ENCODE results near the gene CRB2.
"Not testable (repeated sequence)": the region's sequence is repeated elsewhere in the genome, so short reads cannot be mapped to it uniquely, and the experiment has no call there.

Gene CRB2

GRCh38 chr9:123331346-123332060 is 24.5 kb upstream of the CRB2 start:
- Histone ChIP-seq H3K4me3 (ENCODE audit: low read depth, low read length) (no peak overlapping the region), H3K9me3 (ENCODE audit: severe bottlenecking) (no peaks in the 10 kb centered on the region), H3K27me3 (ENCODE audit: insufficient read depth, low read depth, severe bottlenecking) (no peaks in the 10 kb centered on the region), H3K36me3 (no peaks in the 10 kb centered on the region), H3K27ac (no peak overlapping the region)
- TF ChIP-seq CTCF (IDR thresholded peaks at IDR 0.05; ENCODE audit: low read depth, low read length): no peak
- DNase-seq: no peak

DNA sequence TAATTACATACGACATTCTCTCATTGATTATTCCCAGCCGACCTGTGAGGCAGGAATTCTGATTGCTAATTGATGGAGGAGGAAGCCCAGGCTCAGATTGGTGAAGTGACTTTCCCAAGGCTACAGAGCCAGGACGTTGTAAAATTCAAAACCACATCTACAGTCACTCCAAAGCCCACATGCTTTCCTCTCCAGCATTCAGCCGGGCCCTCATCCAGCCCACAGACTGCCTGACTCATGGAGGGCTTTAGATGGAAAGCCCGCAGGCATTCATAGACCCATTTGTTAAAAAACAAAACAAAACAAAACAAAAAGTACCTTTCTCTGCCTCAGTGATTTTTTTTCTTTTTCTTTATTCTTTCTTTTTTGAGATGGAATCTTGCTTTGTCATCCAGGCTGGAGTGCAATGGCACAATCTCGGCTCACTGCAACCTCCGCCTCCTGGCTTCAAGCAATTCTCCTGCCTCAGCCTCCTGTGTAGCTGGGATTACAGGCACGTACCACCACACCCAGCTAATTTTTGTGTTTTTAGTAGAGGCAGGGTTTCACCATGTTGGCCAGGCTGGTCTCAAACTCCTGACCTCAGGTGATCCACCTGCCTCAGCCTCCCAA is 22.8 kb upstream of the CRB2 start:
- H3K27me3 ChIP-seq (ENCODE audit: insufficient read depth, low read depth, severe bottlenecking); H3K36me3 ChIP-seq; H3K9me3 ChIP-seq (ENCODE audit: severe bottlenecking); DNase-seq; H3K4me3 ChIP-seq (ENCODE audit: low read depth, low read length); H3K27ac ChIP-seq: not testable (repeated sequence)

DNA sequence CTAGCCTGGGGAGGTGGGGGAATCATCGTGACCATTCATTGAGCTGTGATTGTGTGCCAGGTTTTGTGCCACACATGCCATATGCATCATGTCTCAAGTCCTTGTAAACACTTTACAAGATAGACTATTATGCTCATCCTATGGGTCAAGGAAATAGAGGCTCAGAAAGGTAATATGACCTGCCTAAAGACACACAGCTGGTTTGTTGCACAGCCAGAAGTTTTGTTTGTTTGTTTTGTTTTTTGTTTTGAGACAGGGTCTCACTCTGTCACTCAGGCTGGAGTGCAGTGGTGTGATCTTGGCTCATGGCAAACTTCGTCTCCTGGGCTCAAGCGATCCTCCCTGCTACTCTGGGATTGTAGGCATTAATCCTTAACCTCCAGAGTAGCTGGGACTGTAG is 21.4 kb upstream of the CRB2 start:
- no peak for TF ChIP-seq CTCF (IDR thresholded peaks at IDR 0.05; ENCODE audit: low read depth, low read length)
- H3K27me3 ChIP-seq (ENCODE audit: insufficient read depth, low read depth, severe bottlenecking): no peaks in the 10 kb centered on the region
- H3K27ac ChIP-seq: no peak overlapping the region
- H3K9me3 ChIP-seq (ENCODE audit: severe bottlenecking): no peaks in the 10 kb centered on the region
- DNase-seq: no peak
- H3K4me3 ChIP-seq (ENCODE audit: low read depth, low read length): no peak overlapping the region
- no peaks in the 10 kb centered on the region for H3K36me3 ChIP-seq

GRCh38 chr9:123335193-123335985 is 20.6 kb upstream of the CRB2 start:
- TF ChIP-seq CTCF (IDR thresholded peaks at IDR 0.05; ENCODE audit: low read depth, low read length): no peak
- no peak for DNase-seq
- no peak overlapping the region for H3K27ac ChIP-seq
- H3K4me3 ChIP-seq (ENCODE audit: low read depth, low read length): no peak overlapping the region
- H3K36me3 ChIP-seq: no peaks in the 10 kb centered on the region
- no peaks in the 10 kb centered on the region for H3K9me3 ChIP-seq (ENCODE audit: severe bottlenecking)
- no peaks in the 10 kb centered on the region for H3K27me3 ChIP-seq (ENCODE audit: insufficient read depth, low read depth, severe bottlenecking)

- Histone ChIP-seq H3K4me3 (ENCODE audit: low read depth, low read length) (no peak overlapping the region), H3K36me3 (no peaks in the 10 kb centered on the region), H3K27ac (no peak overlapping the region), H3K27me3 (ENCODE audit: insufficient read depth, low read depth, severe bottlenecking) (no peaks in the 10 kb centered on the region), H3K9me3 (ENCODE audit: severe bottlenecking) (no peaks in the 10 kb centered on the region)
- TF ChIP-seq CTCF (IDR thresholded peaks at IDR 0.05; ENCODE audit: low read depth, low read length): no peak
- no peak for DNase-seq
Measured at GRCh38 chr9:123335986-123336329, 20.0 kb upstream of the CRB2 start.

- H3K27ac ChIP-seq: no peak overlapping the region
- no peaks in the 10 kb centered on the region for H3K27me3 ChIP-seq (ENCODE audit: insufficient read depth, low read depth, severe bottlenecking)
- TF ChIP-seq CTCF (IDR thresholded peaks at IDR 0.05; ENCODE audit: low read depth, low read length): no peak
- H3K4me3 ChIP-seq (ENCODE audit: low read depth, low read length): no peak overlapping the region
- H3K9me3 ChIP-seq (ENCODE audit: severe bottlenecking): no peaks in the 10 kb centered on the region
- no peaks in the 10 kb centered on the region for H3K36me3 ChIP-seq
- DNase-seq: no peak
Measured at GRCh38 chr9:123336449-123336848, 19.5 kb upstream of the CRB2 start.

All from WERI-Rb-1 (cell line).